Kidney capillary endothelial cell (primary cell): ENCODE results near the gene HNRNPLL.
"Not testable (repeated sequence)": the region's sequence is repeated elsewhere in the genome, so short reads cannot be mapped to it uniquely, and the experiment has no call there.

Experiments used
- DNase-seq: peaks from one replicate; pipeline ENCODE4 v3.0.0-alpha.2; 2018; ENCODE audit warnings: low spot score

Gene HNRNPLL

DNA sequence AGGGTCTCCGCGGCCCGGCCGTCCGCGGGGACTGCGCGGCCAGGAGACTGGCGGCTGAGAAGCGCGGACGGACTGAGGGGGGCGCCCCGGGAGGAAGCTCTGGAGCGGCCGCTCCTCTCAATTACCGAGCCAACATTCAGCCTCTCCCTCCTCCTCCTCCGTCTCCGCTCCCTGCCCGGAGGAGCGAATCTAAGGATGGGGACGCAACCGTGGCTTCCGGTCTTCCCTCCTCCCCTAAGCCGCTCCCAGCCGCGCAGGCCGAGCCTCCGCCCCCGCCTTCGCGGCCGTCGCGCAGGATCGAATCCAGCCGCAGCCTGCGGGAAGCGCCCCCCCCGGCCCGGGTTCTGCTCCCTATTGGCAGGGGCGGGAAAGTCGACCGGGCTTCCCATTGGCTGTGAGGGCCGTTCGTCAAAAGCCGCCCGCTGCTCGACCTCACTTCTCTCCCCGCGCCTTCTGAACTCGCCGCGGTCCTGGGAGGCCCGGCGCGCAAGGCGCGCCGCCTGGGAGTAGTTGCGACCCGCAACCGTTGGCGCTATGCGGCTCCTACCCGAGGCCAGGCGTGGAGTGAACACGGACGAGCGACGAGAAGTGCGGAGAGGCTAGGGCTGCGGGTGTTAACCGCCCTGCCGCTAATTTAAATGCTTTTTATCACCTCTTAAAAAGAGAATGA, at the start of gene HNRNPLL:
Gene HNRNPLL, minus strand, starts transcription at position 197 of the 670 bp plus-strand sequence. CDS start 302 bp downstream, outside the sequence.
- DNase-seq: peak; percentile 95

DNA sequence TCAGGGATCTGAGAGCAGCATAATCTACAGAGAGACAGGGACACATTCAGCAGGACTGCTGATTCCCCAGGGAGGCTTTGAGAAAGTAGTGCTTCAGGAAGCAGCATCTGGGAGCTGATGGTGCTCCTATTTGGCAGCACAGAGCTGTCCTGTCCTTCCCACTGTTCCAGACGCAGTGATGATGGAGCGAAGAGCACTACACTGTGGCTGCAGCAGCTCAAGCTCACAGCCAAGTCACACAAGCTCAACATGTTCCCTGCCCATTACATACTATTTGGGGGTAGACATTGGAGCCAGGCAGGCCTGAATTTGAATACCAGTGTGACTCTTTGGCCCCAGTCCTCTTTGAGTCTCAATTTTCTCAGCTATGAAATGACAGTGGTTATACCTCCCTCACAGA, 48.0 kb upstream of the HNRNPLL start:
- DNase-seq: no peak

DNA sequence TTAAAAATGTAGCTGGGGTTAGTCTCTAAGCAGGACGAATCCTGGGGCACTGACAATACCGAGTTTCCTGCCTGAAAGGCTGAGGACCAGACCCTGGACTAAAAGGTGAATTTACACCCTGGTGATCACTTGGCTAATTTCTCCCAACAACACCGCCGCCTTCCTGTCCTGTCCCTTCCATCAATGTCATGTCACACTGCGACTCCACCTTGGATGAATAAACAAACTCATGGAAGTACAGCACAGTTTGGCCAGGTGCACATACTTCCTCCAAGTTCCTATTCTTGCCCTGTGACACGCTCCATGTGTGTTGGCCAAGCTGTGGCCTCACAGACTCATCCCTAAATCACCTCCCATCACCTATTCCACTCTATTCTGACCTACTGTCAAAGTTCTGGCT, 47.3 kb upstream of the HNRNPLL start:
- no peak for DNase-seq

DNA sequence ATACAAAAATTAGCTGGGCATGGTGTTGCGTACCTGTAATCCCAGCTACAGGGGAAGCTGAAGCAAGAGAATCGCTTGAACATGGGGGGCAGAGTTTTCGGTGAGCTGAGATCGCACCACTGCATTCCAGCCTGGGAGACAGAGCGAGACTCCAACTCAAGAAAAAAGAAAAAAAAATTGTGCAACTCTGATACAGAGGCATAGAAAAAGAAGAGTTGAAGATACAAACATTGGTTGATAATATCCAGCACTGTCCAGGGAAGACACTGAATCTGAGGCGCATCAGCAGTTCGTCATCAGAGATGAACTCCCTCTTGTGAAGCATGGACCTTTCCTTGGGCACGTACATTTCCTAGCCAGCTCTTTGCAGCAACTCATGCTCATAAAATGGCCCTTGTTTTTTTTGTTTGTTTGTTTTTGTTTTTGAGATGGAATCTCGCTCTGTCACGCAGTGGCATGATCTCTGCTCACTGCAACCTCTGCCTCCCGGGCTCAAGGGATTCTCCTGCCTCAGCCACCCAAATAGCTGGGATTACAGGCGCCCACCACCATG, 46.5 kb upstream of the HNRNPLL start:
- DNase-seq: no peak

DNA sequence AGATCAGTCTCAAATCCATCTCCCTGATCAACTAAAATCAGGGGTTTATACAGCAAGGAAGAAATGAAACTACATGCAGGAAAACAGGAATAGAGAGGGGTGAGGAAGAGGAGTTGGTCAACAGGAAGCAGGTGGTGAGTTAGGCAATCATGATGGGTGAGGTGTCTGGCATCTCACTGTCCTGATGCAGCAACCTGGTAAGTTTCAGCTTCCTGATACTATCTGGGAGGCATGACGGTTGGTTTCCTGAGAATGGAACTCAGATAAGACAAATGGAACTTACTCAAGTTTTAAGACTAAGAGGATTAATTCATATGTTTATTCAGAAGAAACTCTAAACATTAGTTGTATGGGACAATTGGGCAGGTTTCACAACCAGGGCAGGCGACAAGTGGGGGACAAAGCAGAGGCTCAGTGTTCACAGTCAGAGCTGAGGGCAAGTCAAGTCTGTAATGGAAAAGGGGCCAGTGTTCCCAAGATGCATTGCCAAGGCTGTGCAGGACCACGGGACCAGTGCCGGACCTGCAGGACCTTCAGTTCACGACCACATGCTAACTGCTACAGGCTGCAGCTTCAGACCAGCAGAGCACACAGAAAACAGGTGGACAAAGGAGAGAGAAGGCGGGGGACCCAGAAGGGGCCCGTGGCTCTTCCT, 45.5 kb upstream of the HNRNPLL start:
- no peak for DNase-seq

DNA sequence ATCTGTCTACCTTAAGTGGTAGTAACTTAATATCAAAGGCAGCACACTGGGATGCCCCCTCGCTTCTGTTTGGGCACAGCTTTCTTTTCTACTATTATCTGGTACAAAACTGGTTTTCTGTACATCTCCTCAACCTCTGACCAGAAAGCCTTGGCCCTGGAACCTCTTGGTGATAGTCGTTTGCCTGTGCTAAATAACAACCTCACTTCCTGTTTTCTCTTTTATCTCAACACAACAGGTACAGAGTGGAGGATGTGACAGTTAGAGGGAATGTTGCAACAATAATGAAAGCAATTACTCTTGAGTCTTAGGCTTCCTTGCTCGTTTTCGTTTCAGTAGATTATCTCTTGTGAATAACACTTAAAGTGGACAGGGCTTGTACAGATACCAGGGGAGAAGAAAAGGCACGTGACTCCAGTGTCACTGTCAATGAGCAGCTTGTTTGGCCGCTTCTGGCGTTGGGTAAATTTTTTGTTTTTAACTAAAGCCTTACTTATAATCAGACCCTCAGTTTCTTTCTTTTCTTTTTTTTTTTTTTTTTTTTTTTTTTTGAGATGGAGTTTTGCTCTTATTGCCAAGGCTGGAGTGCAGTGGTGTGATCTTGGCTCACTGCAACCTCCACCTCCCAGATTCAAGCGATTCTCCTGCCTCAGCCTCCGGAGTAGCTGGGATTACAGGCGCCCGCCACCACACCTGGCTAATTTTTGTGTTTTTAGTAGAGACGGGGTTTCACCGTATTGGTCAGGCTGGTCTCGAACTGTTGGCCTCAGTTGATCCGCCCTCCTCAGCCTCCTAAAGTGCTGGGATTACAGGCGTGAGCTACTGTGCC, 41.2 kb upstream of the HNRNPLL start:
- not testable (repeated sequence) for DNase-seq

DNA sequence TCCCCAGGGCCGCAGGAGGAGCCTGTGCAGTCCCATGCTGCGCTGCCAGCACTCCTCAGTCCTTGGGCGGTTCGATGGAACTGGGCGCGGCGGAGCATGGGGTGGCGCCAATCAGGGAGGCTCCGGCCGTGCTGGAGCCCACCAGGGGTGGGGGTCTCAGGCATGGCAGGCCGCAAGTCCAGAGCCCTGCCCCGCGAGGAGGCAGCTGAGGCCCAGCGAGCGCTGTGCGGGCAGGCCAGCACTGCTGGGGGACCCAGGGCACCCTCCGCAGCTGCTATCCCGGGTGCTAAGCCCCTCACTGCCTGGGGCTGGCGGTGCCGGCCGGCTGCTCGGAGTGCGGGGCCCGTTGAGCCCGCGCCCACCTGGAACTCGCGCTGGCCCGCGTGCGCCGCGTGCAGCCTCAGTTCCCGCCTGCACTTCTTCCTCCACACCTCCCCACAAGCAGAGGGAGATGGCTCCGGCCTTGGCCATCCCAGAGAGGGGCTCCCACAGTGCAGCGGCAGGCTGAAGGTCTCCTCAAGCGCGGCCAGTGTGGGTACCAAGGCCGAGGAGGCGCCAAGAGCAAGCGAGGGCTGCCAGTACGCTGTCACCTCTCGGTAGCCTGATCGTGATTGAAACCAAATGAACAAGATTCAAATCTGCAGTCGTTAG, 40.4 kb upstream of the HNRNPLL start:
- DNase-seq: no peak

DNA sequence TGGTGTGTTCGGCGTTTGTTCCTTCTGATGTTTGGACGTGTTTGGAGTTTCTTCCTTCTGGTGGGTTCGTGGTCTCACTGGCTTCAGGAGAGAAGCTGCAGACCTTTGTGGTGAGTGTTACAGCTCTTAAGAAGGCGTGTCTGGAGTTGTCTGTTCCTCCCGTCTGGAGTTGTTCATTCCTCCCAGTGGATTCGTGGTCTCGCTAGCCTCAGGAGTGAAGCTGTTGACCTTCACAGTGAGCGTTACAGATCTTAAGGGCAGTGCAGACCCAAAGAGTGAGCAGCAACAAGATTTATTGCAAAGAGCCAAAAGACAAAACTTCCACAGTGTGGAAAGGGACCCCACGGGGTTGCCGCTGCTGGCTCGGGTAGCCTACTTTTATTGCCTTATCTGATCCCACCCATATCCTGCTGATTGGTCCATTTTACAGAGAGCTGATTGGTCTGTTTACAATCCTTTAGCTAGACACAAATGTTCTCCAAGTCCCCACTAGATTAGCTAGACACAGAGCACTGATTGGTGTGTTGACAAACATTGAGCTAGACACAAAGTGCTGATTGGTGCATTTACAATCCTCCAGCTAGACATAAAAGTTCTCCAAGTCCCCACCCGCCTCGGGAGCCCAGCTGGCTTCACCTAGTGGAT, 39.8 kb upstream of the HNRNPLL start:
- not testable (repeated sequence) for DNase-seq

DNA sequence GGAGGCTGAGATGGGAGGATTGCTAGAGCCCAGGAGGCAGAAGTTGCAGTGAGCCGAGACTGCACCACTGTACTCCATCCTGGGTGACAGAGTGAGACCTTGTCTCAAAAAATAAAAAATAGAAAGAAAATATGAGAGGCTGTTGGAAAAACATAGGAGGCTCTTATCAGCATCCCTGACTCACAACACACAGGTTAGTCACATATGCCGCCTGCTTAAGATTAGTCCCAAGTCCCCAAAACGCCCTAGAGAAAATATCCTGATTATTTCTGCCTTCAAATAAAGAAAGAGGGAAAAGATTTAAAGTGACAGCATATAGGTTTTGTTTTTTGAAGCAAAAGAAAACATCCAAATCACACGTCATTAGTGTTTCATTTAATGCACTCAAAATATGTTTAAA, 33.3 kb upstream of the HNRNPLL start:
- no peak for DNase-seq

DNA sequence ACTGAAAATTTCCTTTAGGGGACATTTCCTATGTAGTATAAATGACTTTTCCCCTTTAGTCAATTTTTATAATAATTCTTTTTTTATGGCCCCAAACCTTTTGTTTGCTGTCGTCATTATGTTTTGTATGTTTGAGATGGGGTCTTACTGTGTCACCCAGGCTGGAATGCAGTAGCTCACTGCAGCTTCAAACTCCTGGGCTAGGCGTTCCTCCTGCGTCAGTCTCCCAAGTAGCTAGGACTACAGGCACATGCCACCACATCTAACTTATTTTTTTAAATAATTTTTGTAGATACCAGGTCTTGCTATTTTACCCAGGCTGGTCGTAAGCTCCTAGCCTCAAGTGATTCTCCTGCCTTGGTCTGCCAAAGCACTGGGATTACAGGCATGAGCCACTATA, 32.4 kb upstream of the HNRNPLL start:
- no peak for DNase-seq

DNA sequence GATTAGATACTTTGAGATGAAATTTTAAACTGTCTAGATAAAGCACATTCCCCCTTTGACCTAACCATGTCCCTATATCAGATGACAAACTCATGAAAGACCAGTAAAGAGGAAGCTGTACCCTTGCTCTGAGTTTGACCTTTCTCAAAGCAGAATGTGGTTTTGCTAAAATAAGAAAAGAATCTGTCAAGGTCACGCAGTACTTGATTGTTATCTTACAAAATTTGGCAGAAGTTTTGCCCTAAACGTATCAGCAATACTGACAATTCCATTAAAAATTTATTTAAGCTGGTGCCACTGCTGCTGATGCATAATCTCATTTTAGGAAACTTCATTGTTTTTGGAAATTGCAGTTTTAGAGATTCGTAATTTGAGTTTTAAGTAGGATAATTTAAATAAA, 32.0 kb upstream of the HNRNPLL start:
- DNase-seq: no peak

DNA sequence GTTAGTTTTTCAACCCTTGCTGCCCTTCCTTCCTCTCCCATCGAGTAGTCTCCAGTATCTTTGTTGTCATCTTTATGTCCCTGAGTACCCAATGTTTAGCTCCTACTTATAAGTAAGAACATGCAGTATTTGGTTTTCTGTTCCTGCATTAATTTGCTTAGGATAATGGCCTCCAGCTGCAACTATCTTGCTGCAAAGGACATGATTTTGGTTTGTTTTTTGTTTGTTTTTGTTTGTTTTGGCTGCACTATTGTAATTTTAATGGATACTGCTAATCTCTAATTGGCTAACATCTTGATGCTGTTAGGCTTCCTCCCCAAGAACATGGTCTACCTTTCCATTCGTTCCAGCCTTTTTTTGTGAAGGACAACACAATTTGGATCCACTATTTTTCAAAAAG, 31.2 kb upstream of the HNRNPLL start:
- DNase-seq: no peak

DNA sequence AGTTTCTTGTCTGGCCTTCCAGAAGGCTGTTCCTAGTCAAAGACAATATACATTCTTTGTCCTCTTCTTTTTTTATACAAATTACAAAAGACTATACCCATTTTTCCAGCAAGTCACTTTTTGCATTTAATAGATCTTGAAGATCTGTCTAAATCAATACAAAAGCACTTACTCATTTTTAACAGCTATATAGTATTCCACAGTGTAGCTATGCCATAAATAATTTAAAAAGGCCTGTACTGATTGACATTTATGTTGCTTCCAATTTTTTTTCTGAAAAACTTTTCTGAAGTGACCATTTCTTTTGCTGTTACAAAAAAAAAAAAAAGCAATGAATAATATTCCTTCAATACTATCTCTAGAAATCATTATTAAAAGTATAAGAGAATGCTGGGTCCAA, 30.3 kb upstream of the HNRNPLL start:
- DNase-seq: no peak

DNA sequence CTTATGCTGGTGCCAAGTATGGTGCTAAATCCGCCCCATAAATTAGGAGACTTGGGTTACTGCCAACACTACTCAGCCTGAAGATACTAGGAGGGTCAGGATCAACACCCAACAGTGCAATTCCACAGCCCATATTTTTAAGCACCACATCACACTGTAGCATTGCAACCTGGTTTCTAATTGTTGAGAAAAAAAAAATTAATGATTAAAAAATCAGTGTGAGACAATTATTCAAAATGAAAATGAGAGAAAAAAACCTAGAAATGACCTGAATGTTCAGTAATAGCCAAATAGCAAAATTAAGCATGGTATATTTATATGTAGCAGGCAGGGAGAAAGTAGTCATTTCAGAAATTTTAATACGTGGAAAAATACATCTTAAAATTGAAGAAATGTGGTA, 29.2 kb upstream of the HNRNPLL start:
- no peak for DNase-seq

DNA sequence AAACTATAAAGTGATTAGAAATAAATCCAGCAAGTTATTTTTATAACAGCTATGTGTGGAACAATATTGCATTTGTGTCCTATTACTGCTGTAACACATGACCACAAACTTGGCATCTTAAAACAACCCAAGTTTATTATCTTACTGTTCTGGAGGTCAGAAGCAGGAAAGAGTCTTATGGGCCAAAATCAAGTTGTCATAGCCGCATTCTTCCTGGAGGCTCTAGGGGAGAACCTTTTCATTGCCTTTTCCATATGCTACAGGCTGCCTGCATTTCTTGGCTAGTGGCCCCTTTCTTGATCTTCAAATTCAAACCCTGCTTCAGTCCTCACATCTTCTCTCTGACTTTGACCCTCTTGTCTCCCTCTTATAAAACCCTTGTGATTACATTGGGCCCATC, 27.0 kb upstream of the HNRNPLL start:
- no peak for DNase-seq

DNA sequence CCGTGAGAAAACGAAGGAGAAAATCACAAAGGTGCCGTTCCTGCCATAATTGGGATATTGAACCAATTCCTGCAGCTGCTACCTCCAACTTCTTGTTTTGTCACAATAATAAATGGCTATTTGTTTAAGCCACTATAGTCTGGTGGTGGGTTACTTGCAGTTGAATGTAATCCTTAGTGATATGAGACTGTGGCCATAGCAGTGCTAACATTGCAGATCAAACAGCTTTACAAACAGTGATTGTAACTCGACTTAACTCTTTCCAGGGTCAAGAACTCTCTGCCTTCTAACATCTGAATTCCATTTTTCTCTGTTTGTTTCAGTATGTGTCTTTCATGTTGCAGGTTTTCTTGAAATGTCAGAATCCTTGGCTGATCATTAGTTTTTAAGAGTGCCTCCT, 24.7 kb upstream of the HNRNPLL start:
- DNase-seq: no peak

DNA sequence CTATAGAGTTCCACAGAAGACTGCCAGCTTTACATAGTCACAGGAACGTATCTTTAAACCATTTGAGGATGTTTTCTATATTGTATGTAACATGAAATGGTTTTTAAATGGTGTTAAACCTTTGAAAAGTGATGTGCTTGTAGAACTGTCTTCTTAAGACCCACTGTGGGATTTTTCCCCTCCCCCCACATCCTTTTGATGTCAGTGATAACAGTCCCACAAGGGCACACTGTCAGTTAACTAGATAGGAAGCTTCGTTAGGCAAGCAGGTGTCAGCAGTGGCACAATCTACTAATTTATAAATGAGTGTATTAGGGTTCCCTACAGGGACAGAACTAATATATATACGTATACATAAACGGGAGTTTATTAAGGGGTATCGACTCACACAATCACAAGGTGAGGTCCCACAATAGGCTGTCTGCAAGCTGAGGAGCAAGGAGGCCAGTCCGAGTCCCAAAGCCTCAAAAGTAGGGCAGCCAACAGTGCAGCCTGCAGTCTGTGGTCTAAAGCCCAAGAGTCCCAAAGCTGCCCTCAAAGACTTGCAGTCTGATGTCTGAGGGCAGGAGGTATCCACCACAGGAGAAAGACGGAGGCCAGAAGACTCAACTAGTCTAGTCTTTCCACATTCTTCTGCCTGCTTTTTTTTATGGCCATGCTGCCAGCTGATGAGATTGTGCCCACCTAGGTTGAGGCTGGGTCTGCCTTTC, 23.8 kb upstream of the HNRNPLL start:
- DNase-seq: no peak

DNA sequence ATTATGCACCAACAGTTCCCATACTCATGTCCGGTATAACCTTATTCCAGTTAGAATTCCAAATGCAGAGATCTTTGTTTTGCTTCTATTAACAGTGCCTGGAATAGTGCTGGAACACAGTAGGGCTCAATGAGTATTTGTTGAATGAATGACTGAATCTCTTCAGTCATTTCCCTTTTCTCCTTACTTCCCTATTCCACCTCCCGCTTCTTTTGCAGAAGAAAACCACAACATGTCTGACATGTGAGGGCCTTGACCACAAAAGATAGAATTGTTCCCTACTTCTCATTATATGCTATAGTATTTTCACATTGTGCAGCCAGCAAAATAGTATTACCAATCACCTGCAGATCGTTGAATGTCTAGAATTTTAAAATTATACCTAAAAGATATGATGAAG, 19.5 kb upstream of the HNRNPLL start:
- DNase-seq: no peak

DNA sequence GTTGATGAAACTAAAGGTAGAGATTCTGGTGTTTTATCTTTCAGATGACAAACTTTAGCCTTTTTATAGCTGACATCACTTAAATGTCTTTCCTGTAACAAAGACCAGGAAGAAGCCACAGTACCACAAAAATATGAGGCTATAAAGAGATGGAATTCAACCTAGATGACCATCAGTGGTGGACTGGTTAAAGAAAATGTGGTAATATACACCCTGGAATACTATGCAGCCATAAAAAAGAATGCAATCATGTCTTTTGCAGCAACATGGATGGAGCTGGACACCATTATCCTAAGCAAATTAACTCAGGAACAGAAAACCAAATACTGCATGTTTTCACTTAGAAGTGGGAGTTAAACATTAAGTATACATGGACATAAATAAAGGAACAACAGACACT, 18.3 kb upstream of the HNRNPLL start:
- no peak for DNase-seq

DNA sequence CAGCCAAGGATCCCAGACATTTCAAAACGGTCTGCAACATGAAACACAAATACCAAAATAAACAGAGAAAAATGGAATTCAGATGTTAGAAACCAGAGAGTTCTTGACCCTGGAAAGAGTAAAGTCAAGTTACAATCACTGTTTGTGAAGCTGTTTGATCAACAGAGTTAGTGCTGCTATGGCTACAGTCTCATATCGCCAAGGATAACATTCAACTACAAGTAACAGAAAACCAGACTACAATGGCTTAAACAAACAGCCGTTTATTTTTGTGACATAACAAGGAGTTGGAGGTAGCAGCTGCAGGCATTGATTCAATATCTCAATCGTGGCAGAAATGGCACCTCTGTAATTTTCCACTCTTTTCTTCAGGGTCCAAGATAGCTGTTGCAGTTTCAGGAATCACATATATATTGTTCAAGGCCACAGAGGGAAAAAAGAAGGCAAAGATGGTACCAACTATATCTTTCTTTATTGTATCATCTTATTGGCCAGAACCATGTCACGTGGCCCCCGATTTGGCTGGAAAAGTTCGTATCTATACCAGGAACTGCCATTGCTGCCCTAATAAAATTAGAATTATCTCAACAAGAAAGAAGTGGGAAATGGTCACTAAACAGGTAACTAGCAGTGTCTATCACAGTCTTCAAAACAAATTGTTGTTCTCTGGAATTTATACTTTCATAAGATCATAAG, 17.7 kb upstream of the HNRNPLL start:
- DNase-seq: no peak
